RWPE2 (cell line): Measurements from ENCODE around the gene HRK.

Experiments used
- ATAC-seq: fragments of 200-7000 bp; cut with Tn5 transposase; 3 replicates; pipeline ENCODE4 v1.9.1; 2021; ENCODE audit warnings: low read depth
- DNase-seq: peaks from one replicate; pipeline ENCODE4 v3.0.0-alpha.2; 2020; ENCODE audit warnings: low spot score
- H3K27ac ChIP-seq: fragments of 450-650 bp; 2 replicates; pipeline ENCODE4 v1.5.1; 2017; ENCODE audit warnings: mild to moderate bottlenecking; ENCODE audit not compliant: poor library complexity, severe bottlenecking
- H3K27me3 ChIP-seq: fragments of 250-450 bp; sonication (Bioruptor Pico); 2 replicates; pipeline ENCODE4 v1.5.1; 2021; ENCODE audit warnings: mild to moderate bottlenecking, moderate library complexity; ENCODE audit not compliant: insufficient read depth, poor library complexity, severe bottlenecking
- H3K36me3 ChIP-seq: fragments of 250-450 bp; sonication (Bioruptor Pico); 2 replicates; pipeline ENCODE4 v1.5.1; 2020; ENCODE audit warnings: low read depth, mild to moderate bottlenecking, moderate library complexity
- H3K4me1 ChIP-seq: fragments of 250-450 bp; sonication (Bioruptor Pico); 2 replicates; pipeline ENCODE4 v1.5.1; 2021; ENCODE audit warnings: mild to moderate bottlenecking, moderate library complexity; ENCODE audit not compliant: insufficient read depth, poor library complexity, severe bottlenecking
- H3K4me3 ChIP-seq: fragments of 250-450 bp; sonication (Bioruptor Pico); 2 replicates; pipeline ENCODE4 v1.5.1; 2021; ENCODE audit warnings: mild to moderate bottlenecking, moderate library complexity; ENCODE audit not compliant: severe bottlenecking
- H3K9me3 ChIP-seq: fragments of 250-450 bp; sonication (Bioruptor Pico); 2 replicates; pipeline ENCODE4 v1.5.1; 2021; ENCODE audit warnings: mild to moderate bottlenecking, moderate library complexity; ENCODE audit not compliant: severe bottlenecking
- TF ChIP-seq, protein P1 (sequence below): fragments of 450-650 bp; IDR thresholded peaks from one replicate; pipeline ENCODE4 v1.5.1; 2017; ENCODE audit warnings: mild to moderate bottlenecking, moderate library complexity; ENCODE audit not compliant: poor library complexity, severe bottlenecking

Gene HRK

DNA sequence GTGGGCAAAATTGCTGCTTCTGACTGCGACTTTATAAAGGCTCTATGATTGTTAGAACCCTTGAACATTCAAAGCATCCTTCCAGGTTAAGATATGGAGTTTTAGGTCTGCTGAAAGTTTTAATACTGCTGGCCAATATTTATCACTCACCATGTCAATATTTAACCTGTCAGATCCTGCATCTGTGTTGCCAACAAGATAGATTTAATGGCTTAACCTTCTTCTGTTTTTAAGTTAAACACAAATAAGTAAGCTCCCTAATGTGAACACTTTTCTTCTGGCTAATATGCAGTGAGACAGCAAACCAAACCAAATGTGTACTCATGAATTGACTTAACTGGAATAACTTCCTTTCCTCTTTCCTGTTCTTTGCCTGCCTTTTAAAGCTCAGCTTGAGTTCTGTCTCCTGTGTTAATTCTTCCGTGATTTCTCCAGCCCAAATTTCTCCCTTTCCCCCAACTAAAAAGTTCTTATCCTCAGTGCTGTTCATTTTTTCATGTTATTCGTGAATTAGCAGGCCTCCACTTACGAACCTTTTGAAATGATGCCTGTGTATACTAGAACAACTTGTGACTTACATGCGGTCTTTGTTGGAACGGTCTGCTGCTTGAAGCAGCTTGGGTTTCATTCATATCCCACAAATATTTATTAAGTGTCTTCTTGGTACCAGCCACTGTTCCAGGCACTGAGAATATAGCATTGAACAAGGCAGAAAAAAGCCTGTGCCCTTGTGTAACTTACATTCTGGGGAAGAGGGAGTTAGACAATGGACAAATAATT, 38.7 kb upstream of the HRK start:
- ATAC-seq (no peak), DNase-seq (no peak)
- Histone ChIP-seq H3K27me3 (no peaks in the 10 kb centered on the region), H3K4me1 (peaks cover 21% of the 10 kb centered on the region), H3K36me3 (no peaks in the 10 kb centered on the region), H3K27ac (no peak overlapping the region), H3K9me3 (no peaks in the 10 kb centered on the region), H3K4me3 (no peak overlapping the region)
- TF ChIP-seq, protein P1, sequence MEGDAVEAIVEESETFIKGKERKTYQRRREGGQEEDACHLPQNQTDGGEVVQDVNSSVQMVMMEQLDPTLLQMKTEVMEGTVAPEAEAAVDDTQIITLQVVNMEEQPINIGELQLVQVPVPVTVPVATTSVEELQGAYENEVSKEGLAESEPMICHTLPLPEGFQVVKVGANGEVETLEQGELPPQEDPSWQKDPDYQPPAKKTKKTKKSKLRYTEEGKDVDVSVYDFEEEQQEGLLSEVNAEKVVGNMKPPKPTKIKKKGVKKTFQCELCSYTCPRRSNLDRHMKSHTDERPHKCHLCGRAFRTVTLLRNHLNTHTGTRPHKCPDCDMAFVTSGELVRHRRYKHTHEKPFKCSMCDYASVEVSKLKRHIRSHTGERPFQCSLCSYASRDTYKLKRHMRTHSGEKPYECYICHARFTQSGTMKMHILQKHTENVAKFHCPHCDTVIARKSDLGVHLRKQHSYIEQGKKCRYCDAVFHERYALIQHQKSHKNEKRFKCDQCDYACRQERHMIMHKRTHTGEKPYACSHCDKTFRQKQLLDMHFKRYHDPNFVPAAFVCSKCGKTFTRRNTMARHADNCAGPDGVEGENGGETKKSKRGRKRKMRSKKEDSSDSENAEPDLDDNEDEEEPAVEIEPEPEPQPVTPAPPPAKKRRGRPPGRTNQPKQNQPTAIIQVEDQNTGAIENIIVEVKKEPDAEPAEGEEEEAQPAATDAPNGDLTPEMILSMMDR, result no peak

DNA sequence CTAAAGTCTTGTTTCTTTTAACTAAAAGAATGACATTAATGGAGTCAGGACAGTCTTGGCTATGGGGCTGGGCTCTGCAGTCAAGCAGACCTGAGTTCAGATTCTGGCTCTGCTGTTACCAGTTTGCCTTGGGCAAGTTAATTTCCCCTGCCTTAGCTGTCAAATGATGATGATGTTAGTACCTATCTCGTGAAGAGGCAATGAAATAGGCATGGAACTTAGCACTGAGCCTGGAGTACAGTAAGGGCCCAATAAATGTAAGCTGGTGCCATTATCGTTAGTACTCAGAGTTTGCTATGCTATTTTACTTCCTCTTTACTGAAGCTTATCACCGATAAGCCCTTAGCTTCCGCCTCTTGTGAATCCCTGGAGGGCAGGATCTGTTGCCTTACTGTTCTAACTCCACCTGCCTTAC, 38.0 kb upstream of the HRK start:
- ATAC-seq, result no peak
- DNase-seq, result no peak
- Histone ChIP-seq H3K4me3 (no peak overlapping the region), H3K36me3 (no peaks in the 10 kb centered on the region), H3K27ac (no peak overlapping the region), H3K9me3 (no peaks in the 10 kb centered on the region), H3K27me3 (no peaks in the 10 kb centered on the region), H3K4me1 (peaks cover 14% of the 10 kb centered on the region)
- TF ChIP-seq, protein P1, result no peak

DNA sequence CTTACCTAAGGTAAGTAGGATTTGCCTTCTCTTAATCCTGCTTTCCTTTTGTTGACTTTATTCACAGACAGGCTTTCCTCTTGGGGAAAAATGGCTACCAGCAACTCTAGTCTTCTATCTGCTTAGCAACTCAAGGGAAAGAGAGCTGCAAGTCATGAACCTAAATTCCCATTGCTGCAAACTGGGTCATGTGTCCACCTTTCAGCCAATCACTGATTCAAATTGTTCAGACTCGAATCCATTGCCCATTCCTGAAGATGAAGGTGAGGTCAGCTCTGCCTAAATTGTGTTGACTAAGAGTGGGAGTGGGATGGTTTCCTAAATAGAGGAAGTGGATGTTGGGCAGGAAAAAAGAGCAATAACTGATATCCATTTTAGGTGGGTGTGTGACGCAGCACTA, 37.2 kb upstream of the HRK start:
- ATAC-seq, result no peak
- DNase-seq, result no peak
- Histone ChIP-seq H3K4me3 (no peak overlapping the region), H3K9me3 (no peaks in the 10 kb centered on the region), H3K4me1 (peaks cover 14% of the 10 kb centered on the region), H3K27me3 (no peaks in the 10 kb centered on the region), H3K36me3 (peaks cover under 1% of the 10 kb centered on the region; the same call in 1 of the 2 replicates), H3K27ac (no peak overlapping the region)
- TF ChIP-seq, protein P1, result no peak

DNA sequence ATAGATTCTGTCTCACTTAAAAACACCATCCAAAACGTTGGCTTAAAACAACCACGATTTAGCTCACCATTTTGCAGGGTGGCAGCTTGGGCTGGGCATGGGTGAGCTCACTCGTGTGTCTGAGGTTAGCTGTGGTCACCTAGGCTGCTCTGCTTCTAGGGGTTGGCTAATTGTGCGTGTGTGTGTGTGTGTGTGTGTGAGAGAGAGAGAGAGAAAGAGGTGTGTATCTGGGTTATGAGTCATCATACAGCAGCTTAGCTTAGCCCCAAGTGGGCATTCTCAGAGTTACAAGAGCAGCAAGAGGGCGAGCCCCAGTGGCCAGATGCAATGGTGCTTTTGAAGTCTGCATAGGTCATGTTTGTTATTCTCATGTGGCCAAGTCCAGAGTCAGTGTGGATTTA, 35.5 kb upstream of the HRK start:
- DNase-seq (no peak), ATAC-seq (peak; percentile 65)
- no peak overlapping the region for H3K4me3 ChIP-seq
- H3K9me3 ChIP-seq, result no peaks in the 10 kb centered on the region
- H3K4me1 ChIP-seq, result peaks cover 15% of the 10 kb centered on the region
- H3K27me3 ChIP-seq, result no peaks in the 10 kb centered on the region
- TF ChIP-seq, protein P1, result peak; percentile 28
- peak overlapping the region; percentile 53 for H3K27ac ChIP-seq
- peaks cover 5% of the 10 kb centered on the region; the same call in 1 of the 2 replicates for H3K36me3 ChIP-seq

DNA sequence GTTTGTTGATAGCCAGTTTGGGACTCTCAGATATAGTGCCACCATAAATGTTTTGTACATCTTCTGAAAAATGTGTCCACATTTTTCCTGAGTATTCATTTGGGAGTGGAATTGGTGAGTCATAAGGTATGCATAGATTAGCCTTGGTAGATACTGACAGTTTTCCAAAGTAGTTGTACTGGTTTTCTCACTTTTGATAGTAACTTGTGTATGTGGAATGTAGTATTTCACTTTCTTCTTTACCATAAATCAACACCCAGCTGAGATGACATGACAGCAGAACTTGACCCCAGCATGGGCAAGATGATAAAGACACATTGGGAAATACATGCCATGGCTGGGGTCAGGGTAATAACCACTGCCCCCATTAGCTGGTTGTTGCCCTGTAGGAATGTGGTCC, 34.9 kb upstream of the HRK start:
- TF ChIP-seq, protein P1, result no peak
- peak overlapping the region; percentile 53 for H3K27ac ChIP-seq
- DNase-seq (no peak), ATAC-seq (peak; percentile 70)
- H3K27me3 ChIP-seq, result no peaks in the 10 kb centered on the region
- H3K4me1 ChIP-seq, result peaks cover 16% of the 10 kb centered on the region
- no peak overlapping the region for H3K4me3 ChIP-seq
- no peaks in the 10 kb centered on the region for H3K9me3 ChIP-seq
- peaks cover 5% of the 10 kb centered on the region; the same call in 1 of the 2 replicates for H3K36me3 ChIP-seq
